ENCODE measurements around the gene TGOLN2. TPM values are rescaled to one million over a fixed set of nuclear protein-coding genes. Genes with fewer than 3 reads are reported as not detected.
A peak's percentile ranks its signal among the peaks of the same experiment; 100 is the strongest.

Gene TGOLN2
- total and polyA plus RNA-seq, 2 of the 13 experiments (the other 11 are each of a cell fraction or from before 2014, with no cell fraction given), result 99.6 to 155 TPM

GRCh38 chr2:85354286-85355072 lies 26.7 kb upstream of the TGOLN2 start, which contains the start of the genes ELMOD3 and RETSAT (continued):
- TF ChIP-seq AKNA (CRISPR knock-in tag; IDR thresholded peaks at IDR 0.05; ENCODE audit: borderline replicate concordance) (peak; percentile 80; the same call in 1 of the 2 replicates), RFX1 (IDR thresholded peaks at IDR 0.05) (no peak), SKIL (CRISPR knock-in tag; IDR thresholded peaks at IDR 0.05; ENCODE audit: borderline replicate concordance) (peak; percentile 37; the same call in 1 of the 2 replicates), ZNF724P (CRISPR knock-in tag; IDR thresholded peaks at IDR 0.05; ENCODE audit: borderline replicate concordance) (peak; percentile 34; the same call in 1 of the 2 replicates), PRDM10 (CRISPR knock-in tag; IDR thresholded peaks at IDR 0.05; ENCODE audit: low read depth) (0 out of 2 replicates have a peak, but pooled peaks have one; percentile 29), CHD4 (IDR thresholded peaks at IDR 0.05; ENCODE audit: borderline replicate concordance, low read length) (no peak), RARG (CRISPR knock-in tag; IDR thresholded peaks at IDR 0.05; ENCODE audit: low read depth) (peak; percentile 97; the same call in 1 of the 2 replicates), SOX13 (IDR thresholded peaks at IDR 0.05) (0 out of 2 replicates have a peak, but pooled peaks have one; percentile 11), SOX13 (CRISPR knock-in tag; conservative IDR thresholded peaks at IDR 0.05 in 1 of 2, IDR thresholded peaks at IDR 0.05 in 1 of 2) (peak in 1 of 2 experiments; percentile 60; a peak in 2 of 4 replicates), RERE (CRISPR knock-in tag; IDR thresholded peaks at IDR 0.05; ENCODE audit: low read depth) (0 out of 2 replicates have a peak, but pooled peaks have one; percentile 60)

Data from HepG2 (cell line).